NOMO-1 treated with dmso at 0.1 percent for 144 hours (cell line): ENCODE results near the gene KLHL25.
"Not testable (repeated sequence)": the region's sequence is repeated elsewhere in the genome, so short reads cannot be mapped to it uniquely, and the experiment has no call there.

Experiments used
- DNase-seq: peaks from one replicate; lab custom pipeline; 2025; ENCODE audit not compliant: unreplicated experiment; lab: John Stamatoyannopoulos, UW

The KLHL25 gene, protein sequence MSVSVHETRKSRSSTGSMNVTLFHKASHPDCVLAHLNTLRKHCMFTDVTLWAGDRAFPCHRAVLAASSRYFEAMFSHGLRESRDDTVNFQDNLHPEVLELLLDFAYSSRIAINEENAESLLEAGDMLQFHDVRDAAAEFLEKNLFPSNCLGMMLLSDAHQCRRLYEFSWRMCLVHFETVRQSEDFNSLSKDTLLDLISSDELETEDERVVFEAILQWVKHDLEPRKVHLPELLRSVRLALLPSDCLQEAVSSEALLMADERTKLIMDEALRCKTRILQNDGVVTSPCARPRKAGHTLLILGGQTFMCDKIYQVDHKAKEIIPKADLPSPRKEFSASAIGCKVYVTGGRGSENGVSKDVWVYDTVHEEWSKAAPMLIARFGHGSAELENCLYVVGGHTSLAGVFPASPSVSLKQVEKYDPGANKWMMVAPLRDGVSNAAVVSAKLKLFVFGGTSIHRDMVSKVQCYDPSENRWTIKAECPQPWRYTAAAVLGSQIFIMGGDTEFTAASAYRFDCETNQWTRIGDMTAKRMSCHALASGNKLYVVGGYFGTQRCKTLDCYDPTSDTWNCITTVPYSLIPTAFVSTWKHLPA

GRCh38 chr15:85794598-85795336 is at the start of gene KLHL25:
Gene KLHL25 (minus strand): TSS chr15:85794925. CDS start chr15:85769810, 25,115 bp downstream.
- DNase-seq: peak; percentile 93

DNA sequence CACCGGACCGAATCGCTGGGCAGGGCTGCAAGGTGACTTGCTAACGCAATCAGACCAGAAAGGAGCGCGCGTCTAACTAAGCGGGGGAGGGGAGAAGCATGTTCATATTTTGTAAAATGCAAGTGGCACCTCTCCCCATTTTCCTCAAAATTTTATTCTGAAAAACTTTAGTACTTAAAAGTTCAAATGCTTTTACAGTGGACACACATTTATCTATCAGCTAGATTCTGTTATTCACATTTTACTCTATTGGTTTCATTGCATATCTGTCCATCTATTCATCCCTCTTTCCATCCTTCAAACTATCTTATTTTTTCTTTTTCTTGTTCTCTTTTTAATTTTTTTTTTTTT is 46.1 kb upstream of the KLHL25 start:
- DNase-seq: no peak

DNA sequence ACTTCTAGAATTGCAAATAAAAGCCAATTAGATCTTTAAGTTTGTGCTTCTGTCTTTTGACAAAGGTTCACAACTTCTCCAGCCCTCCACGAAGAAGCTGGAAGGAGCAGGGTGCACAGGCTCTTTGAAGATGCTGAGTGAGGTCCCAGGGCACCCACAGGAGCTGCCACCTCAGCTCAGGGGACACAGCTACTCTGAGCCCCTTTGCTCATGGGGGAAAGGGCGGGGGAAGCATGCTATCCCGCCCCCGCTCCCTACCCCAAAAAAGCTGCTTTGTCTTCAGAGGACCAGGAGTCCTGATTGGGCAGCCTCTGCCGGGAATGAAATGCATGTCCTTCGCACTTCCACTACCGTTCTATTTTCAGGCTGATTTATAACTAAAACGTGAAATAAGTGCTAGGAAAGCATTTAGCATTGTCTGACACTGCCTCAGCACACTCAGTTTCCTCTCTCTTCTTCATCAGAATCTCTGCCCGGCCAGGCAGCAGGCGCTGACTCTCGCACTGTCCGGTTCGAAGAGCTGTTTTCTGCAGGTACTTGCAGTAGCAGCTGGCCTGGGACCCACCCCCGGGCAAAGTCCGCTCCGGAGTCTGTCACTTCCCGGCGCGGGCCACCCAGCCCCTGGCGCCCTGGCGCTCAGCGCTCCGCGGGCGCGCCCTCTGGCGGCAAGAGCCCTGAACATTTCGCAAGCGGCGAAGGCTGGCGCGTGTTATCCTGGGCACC is 45.5 kb upstream of the KLHL25 start:
- DNase-seq: peak; percentile 52

- DNase-seq: no peak
Measured at GRCh38 chr15:85839643-85840042, 44.9 kb upstream of the KLHL25 start.

DNA sequence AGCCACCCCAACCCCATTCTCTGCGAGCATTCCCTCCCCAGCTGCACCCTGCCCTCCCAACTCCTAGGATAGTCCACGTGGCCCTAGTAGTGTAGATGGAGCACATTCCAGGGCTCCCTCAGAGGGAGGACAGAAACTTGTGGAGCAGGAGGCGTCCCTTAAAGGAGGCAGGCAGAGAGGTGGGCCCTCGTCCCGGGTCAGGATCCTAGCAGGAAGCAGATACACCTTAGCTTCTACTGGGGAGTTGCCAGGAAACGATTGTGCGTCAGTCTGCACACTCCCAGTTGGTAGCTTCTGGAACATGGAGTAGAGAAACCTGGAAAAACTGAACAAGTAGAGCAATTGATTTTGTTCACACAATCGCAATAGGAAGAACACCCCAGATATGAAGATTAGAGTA is 43.9 kb upstream of the KLHL25 start:
- DNase-seq: no peak

GRCh38 chr15:85837881-85838280 is 43.2 kb upstream of the KLHL25 start:
- DNase-seq: no peak

DNA sequence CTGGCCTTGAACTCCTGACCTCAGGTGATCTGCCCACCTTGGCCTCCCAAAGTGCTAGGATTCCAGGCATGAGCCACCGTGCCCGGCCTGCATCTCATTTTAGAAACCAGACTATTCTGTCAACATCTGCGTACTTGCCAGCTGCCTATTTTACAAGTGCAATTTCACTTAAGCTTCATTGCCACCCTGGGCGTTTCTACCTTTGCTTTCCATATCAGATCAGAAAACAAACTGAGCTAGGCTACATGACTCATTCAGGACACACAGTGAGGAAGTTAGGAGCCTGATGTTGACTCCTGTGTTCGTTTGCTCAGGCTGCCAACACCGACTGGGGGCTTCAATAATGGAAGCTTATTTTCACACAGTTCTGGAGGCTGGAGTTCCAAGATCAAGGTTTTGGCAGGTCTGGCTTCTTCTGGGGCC is 42.3 kb upstream of the KLHL25 start:
- DNase-seq: no peak

GRCh38 chr15:85834651-85835050 is 39.9 kb upstream of the KLHL25 start:
- no peak for DNase-seq

GRCh38 chr15:85832394-85832793 is 37.7 kb upstream of the KLHL25 start:
- peak; percentile 50 for DNase-seq

DNA sequence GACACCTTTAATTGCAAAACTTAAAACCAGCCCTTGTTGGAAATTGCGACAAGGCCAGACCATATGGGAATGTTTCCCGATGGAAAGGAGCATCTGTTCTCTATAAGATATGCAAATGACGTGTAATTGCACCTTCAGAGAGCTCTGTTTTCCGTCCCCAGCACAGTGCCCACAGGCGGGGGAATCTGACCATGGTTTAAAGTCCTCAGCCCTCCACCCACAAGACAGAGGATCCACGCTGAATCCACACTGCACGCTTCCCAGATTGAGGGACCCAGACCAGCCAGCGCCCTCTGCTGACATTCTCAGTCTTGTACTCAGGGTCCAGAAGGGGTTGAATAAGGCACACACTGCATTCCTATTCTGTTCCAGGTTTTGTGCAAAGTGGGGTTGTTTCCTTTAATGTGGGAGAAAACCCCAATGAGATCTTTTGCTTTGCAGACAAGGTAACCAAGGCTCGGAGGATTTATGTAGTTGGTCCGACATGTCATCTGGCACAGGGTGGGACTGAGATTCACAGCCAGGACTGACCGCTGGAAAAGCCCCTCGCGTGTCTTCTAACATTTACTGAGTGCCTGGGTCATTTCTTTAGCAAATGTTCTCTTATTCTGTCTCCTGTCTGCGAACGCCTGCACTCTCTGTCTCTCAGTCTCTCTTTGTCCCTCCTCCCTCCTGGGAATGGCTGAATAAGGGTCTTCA is 36.8 kb upstream of the KLHL25 start:
- no peak for DNase-seq

GRCh38 chr15:85829754-85830153 is 35.0 kb upstream of the KLHL25 start:
- DNase-seq: not testable (repeated sequence)

GRCh38 chr15:85828874-85829273 is 34.1 kb upstream of the KLHL25 start:
- no peak for DNase-seq

DNA sequence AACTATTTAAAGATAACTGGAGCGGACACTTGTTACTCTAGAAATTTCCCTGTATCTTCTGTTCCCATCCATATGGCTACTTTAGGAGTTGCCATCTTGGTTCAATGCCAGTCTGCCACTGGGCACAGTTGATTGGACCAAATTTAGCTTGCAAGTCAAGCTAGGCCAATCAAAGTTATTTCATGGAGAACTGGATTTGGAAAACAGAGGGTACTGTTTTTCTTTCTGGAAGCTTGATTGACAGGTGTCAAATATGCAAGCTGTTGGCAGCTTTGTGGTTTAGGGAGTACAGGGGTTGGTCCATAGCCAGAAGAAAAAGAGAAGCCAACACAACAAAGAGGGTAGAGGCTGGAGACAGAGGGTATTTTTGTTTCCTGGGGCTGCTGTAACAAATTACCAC is 33.4 kb upstream of the KLHL25 start:
- DNase-seq: no peak

GRCh38 chr15:85826756-85827515 is 32.2 kb upstream of the KLHL25 start:
- no peak for DNase-seq

DNA sequence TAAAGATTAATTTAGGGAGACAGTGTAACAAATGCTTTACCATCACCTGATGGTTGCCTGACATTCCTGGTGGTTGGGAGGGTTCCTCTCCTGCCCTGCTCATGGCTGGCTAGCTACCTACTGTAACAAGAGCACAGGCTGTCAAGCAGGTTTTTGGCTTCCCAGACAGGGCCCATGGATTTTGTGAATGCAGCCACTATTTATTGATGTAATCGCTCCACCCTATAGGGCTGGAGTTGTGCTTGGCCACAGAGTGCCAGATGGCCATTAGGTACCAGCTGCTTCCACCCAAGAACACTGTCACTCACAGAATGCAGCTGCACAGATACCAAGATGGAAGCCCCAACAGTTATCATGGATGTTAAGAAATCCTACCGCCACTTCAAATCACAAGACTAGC is 31.0 kb upstream of the KLHL25 start:
- no peak for DNase-seq

GRCh38 chr15:85825118-85825517 is 30.4 kb upstream of the KLHL25 start:
- DNase-seq: no peak

DNA sequence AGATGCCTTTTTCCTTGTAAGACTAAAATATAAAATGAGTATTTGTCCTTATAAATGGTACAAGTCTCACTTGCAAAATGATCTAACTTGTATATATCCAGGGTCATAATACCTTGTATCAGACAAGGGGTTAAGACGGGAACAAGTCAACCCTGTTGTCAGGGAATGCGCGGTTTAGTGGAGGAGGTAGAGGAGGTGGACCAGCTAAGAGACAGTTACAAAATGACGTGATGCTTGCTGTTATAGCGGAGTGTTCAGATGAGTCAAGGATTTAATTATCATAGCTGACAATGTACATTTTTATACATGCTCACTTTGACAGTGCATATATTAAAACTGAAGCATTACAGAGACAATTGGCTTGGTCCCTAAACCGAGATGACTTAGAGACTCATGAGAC is 26.8 kb upstream of the KLHL25 start:
- DNase-seq: no peak

- DNase-seq: no peak
Measured at GRCh38 chr15:85819938-85820337, 25.2 kb upstream of the KLHL25 start.

- DNase-seq: no peak
Measured at GRCh38 chr15:85813234-85813633, 18.5 kb upstream of the KLHL25 start.

DNA sequence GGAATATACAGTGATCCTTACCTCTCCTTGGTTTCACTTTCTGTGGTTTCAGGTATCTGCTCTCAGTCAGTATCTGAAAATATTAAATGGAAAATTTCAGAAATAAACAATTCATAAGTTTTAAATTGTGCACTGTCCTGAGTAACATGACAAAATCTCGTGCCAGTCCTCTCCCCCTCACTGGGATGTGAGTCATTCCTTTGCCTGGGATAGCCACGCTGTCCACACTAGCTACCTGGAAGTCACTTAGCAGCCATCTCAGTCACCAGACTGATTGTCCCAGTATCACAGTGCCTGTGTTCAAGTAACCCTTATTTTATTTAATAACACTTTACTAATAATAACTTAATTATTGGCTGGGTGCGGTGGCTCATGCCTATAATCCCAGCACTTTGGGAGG is 15.3 kb upstream of the KLHL25 start:
- no peak for DNase-seq
